NCI-H1417 treated with DMSO at 0.1 percent for 48 hours (cell line): ENCODE measurements around the gene MYPN.
"Not testable (repeated sequence)": the region's sequence is repeated elsewhere in the genome, so short reads cannot be mapped to it uniquely, and the experiment has no call there.

Experiments used
- DNase-seq: peaks from one replicate; lab custom pipeline; 2025; lab: John Stamatoyannopoulos, UW

The MYPN gene

GRCh38 chr10:68231106-68231816 is 122.0 kb downstream of the MYPN start:
- DNase-seq = peak; percentile 61

- no peak for DNase-seq
Measured at GRCh38 chr10:68231817-68232251, 122.5 kb downstream of the MYPN start, which contains the start of gene ATOH7. TSS of gene ATOH7 (minus strand) at chr10:68232113. CDS start at chr10:68231677, 436 bp downstream.

GRCh38 chr10:68233046-68233445 is 123.8 kb downstream of the MYPN start:
- DNase-seq = no peak

GRCh38 chr10:68235111-68235510 is 125.8 kb downstream of the MYPN start:
- DNase-seq = no peak

GRCh38 chr10:68235581-68235980 is 126.3 kb downstream of the MYPN start:
- no peak for DNase-seq

GRCh38 chr10:68237173-68237572 is 127.9 kb downstream of the MYPN start:
- DNase-seq = no peak

- no peak for DNase-seq
Measured at GRCh38 chr10:68238371-68238770, 129.1 kb downstream of the MYPN start.

GRCh38 chr10:68239069-68239468 is 129.8 kb downstream of the MYPN start:
- no peak for DNase-seq

- DNase-seq = no peak
Measured at GRCh38 chr10:68239596-68240150, 130.4 kb downstream of the MYPN start.

GRCh38 chr10:68242051-68242450 is 132.8 kb downstream of the MYPN start:
- no peak for DNase-seq

GRCh38 chr10:68246397-68246796 is 137.1 kb downstream of the MYPN start:
- DNase-seq = not testable (repeated sequence)

GRCh38 chr10:68247931-68248330 is 138.6 kb downstream of the MYPN start:
- no peak for DNase-seq

- no peak for DNase-seq
Measured at GRCh38 chr10:68249297-68249696, 140.0 kb downstream of the MYPN start.

GRCh38 chr10:68251151-68251550 is 141.9 kb downstream of the MYPN start:
- DNase-seq = no peak

- no peak for DNase-seq
Measured at GRCh38 chr10:68251625-68252495, 142.6 kb downstream of the MYPN start.

- no peak for DNase-seq
Measured at GRCh38 chr10:68253346-68253745, 144.1 kb downstream of the MYPN start.

- DNase-seq = no peak
Measured at GRCh38 chr10:68261132-68261856, 152.0 kb downstream of the MYPN start.
